Fibroblast of lung (primary cell): ENCODE data around the gene FAM83D.

ENCODE experiments used
- CTCF ChIP-seq, 2 donors: IDR thresholded peaks in 1 of 2; conservative IDR thresholded peaks in 1 of 2; 1 replicate in 1 of 2; 2 replicates in 1 of 2; pipeline ENCODE4 v1.5.1; 2011 to 2012; ENCODE audit warnings: low read length in 2 of 2, control low read depth in 1 of 2, inconsistent platforms in 1 of 2, low read depth in 1 of 2, mild to moderate bottlenecking in 1 of 2
- EZH2 ChIP-seq: IDR thresholded peaks from 2 replicates; pipeline ENCODE4 v1.5.1; 2012; ENCODE audit warnings: low read length, control low read depth, mild to moderate bottlenecking; ENCODE audit errors: missing control alignments

GRCh38 chr20:38945012-38945411 is 18.8 kb downstream of the FAM83D start:
- TF ChIP-seq CTCF (conservative IDR thresholded peaks at IDR 0.05 in 1 of 2, IDR thresholded peaks at IDR 0.05 in 1 of 2; ENCODE audit: low read depth in 1 of 2, low read length in 2 of 2) (no peak), EZH2 (no peak)
